ENCODE results near the gene CAPN8.

CAPN8 gene

GRCh38 chr1:223545343-223545742, 120.2 kb downstream of the CAPN8 start:
- no peak for TF ChIP-seq CTCF (IDR thresholded peaks at IDR 0.05; ENCODE audit: control extremely low read depth, extremely low read depth, low read depth, missing control alignments)
- ChIA-PET CTCF (interaction anchor here (1.0 to 2.3 kb wide), 3 partner anchors 11 to 125 kb away, joined by 3 to 9 read pairs (median 3); no protein-coding TSS in a partner anchor), POLR2A (no interaction called here)
- no peak for DNase-seq (ENCODE audit: extremely low spot score)

- ChIA-PET POLR2A (no interaction called here), CTCF (interaction anchor here (0.8 to 1.2 kb wide), 2 partner anchors 13 to 152 kb away, joined by 3 read pairs; no protein-coding TSS in a partner anchor)
- DNase-seq (ENCODE audit: extremely low spot score) = no peak
- TF ChIP-seq CTCF (IDR thresholded peaks at IDR 0.05; ENCODE audit: control extremely low read depth, extremely low read depth, low read depth, missing control alignments) = no peak
Observed at GRCh38 chr1:223543560-223543959, 121.9 kb downstream of the CAPN8 start.

- POLR2A ChIA-PET = no interaction called here
- CTCF ChIA-PET = interaction anchor here (0.8 to 1.6 kb wide), 4 partner anchors 14 to 153 kb away, joined by 3 read pairs; no protein-coding TSS in a partner anchor
- no peak for DNase-seq (ENCODE audit: extremely low spot score)
- TF ChIP-seq CTCF (IDR thresholded peaks at IDR 0.05; ENCODE audit: control extremely low read depth, extremely low read depth, low read depth, missing control alignments) = no peak
Observed at GRCh38 chr1:223542831-223543230, 122.7 kb downstream of the CAPN8 start.

GRCh38 chr1:223540485-223541106, 124.9 kb downstream of the CAPN8 start:
- ChIA-PET CTCF (interaction anchor here (2.2 kb wide), 1 partner anchor 8 kb away, joined by 7 read pairs; no protein-coding TSS in a partner anchor), POLR2A (no interaction called here)
- TF ChIP-seq CTCF (IDR thresholded peaks at IDR 0.05; ENCODE audit: control extremely low read depth, extremely low read depth, low read depth, missing control alignments) = no peak
- DNase-seq (ENCODE audit: extremely low spot score) = no peak

GRCh38 chr1:223539750-223540149, 125.8 kb downstream of the CAPN8 start:
- POLR2A ChIA-PET = no interaction called here
- CTCF ChIA-PET = interaction anchor here (1.4 to 1.6 kb wide), 3 partner anchors 89 to 159 kb away, joined by 3 to 4 read pairs (median 3); no protein-coding TSS in a partner anchor
- TF ChIP-seq CTCF (IDR thresholded peaks at IDR 0.05; ENCODE audit: control extremely low read depth, extremely low read depth, low read depth, missing control alignments) = no peak
- no peak for DNase-seq (ENCODE audit: extremely low spot score)

- DNase-seq (ENCODE audit: extremely low spot score) = no peak
- POLR2A ChIA-PET = no interaction called here
- TF ChIP-seq CTCF (IDR thresholded peaks at IDR 0.05; ENCODE audit: control extremely low read depth, extremely low read depth, low read depth, missing control alignments) = no peak
- CTCF ChIA-PET = interaction anchor here (1.4 to 1.6 kb wide), 3 partner anchors 90 to 160 kb away, joined by 3 to 4 read pairs (median 3); no protein-coding TSS in a partner anchor
Observed at GRCh38 chr1:223538981-223539380, 126.5 kb downstream of the CAPN8 start.
